ENCODE data around the gene CCDC171. TPM values are rescaled to one million over a fixed set of nuclear protein-coding genes. Genes with fewer than 3 reads are reported as not detected.

The CCDC171 gene
- total RNA-seq, 2 experiments from 2014 or later = 0.49 to 1.1 TPM

DNA sequence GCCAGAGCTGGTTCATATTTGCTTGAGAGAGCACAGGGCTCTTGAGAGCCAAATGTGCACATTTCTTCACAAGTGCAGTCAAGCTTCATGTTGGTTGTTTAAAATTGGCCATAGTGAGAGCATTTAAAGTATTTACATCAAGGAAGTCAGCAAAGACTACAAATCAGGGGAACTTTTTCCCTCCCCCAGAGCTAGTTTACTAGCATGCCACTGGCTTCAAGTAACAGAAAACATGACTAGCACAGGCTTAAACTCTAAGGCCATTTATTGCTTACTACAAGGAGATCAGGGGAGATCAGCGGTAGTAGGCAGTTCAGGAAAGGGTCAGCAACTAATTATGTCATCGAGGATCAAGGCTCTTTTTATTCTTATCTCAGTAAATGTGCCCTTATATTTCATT lies 11.0 kb upstream of the CCDC171 start:
- ChIA-PET CTCF (interaction anchor here (1.2 kb wide), 1 partner anchor 21 kb away, joined by 3 read pairs; no protein-coding TSS in a partner anchor), POLR2A (no interaction called here)
- no peaks in the 10 kb centered on the region for H3K27me3 ChIP-seq (ENCODE audit: control insufficient read depth in 1 of 2, insufficient read depth in 2 of 2, low read length in 2 of 2)
- no peaks in the 10 kb centered on the region for H3K9me3 ChIP-seq (ENCODE audit: control insufficient read depth in 1 of 2, insufficient read depth in 1 of 2, low read length in 2 of 2)
- H3K4me1 ChIP-seq (ENCODE audit: insufficient read depth, low read length) = no peaks in the 10 kb centered on the region
- no peak overlapping the region for H3K27ac ChIP-seq (ENCODE audit: low read depth in 1 of 2, low read length in 2 of 2)
- H3K4me3 ChIP-seq (ENCODE audit: low read length) = no peak overlapping the region
- H3K9me3 Mint-ChIP-seq = no peaks in the 10 kb centered on the region
- no peak for DNase-seq
- no peaks in the 10 kb centered on the region for H3K36me3 Mint-ChIP-seq (ENCODE audit: low read depth)
- H3K4me3 Mint-ChIP-seq = no peak overlapping the region
- ATAC-seq (ENCODE audit: poor library complexity) = no peak
- intact Hi-C loops (cut with DNase I, micrococcal nuclease) = no loop called here
- TF ChIP-seq CTCF (IDR thresholded peaks at IDR 0.05) = no peak
- H3K36me3 ChIP-seq (ENCODE audit: insufficient read depth, low read length) = no peaks in the 10 kb centered on the region
- H3K27me3 Mint-ChIP-seq = peaks cover 8% of the 10 kb centered on the region
- H3K27ac Mint-ChIP-seq = no peak overlapping the region
- H3K4me1 Mint-ChIP-seq (ENCODE audit: low read depth) = no peaks in the 10 kb centered on the region

- intact Hi-C loops (cut with DNase I, micrococcal nuclease) = no loop called here
- ATAC-seq (ENCODE audit: poor library complexity) = no peak
- Histone ChIP-seq H3K4me1 (ENCODE audit: insufficient read depth, low read length) (no peaks in the 10 kb centered on the region), H3K27ac (ENCODE audit: low read depth in 1 of 2, low read length in 2 of 2) (no peak overlapping the region), H3K36me3 (ENCODE audit: insufficient read depth, low read length) (no peaks in the 10 kb centered on the region), H3K27me3 (ENCODE audit: control insufficient read depth in 1 of 2, insufficient read depth in 2 of 2, low read length in 2 of 2) (no peaks in the 10 kb centered on the region), H3K9me3 (ENCODE audit: control insufficient read depth in 1 of 2, insufficient read depth in 1 of 2, low read length in 2 of 2) (no peaks in the 10 kb centered on the region), H3K4me3 (ENCODE audit: low read length) (no peak overlapping the region)
- Mint-ChIP-seq H3K36me3 (ENCODE audit: low read depth) (no peaks in the 10 kb centered on the region), H3K27me3 (peaks cover 8% of the 10 kb centered on the region), H3K27ac (no peak overlapping the region), H3K9me3 (no peaks in the 10 kb centered on the region), H3K4me3 (no peak overlapping the region), H3K4me1 (ENCODE audit: low read depth) (no peaks in the 10 kb centered on the region)
- CTCF ChIA-PET = no interaction called here
- no peak for TF ChIP-seq CTCF (IDR thresholded peaks at IDR 0.05)
- POLR2A ChIA-PET = interaction anchor here (1.4 kb wide), 1 partner anchor 31 kb away, joined by 4 read pairs; no protein-coding TSS in a partner anchor
- DNase-seq = no peak
Observed at GRCh38 chr9:15542624-15543023, 10.2 kb upstream of the CCDC171 start.

DNA sequence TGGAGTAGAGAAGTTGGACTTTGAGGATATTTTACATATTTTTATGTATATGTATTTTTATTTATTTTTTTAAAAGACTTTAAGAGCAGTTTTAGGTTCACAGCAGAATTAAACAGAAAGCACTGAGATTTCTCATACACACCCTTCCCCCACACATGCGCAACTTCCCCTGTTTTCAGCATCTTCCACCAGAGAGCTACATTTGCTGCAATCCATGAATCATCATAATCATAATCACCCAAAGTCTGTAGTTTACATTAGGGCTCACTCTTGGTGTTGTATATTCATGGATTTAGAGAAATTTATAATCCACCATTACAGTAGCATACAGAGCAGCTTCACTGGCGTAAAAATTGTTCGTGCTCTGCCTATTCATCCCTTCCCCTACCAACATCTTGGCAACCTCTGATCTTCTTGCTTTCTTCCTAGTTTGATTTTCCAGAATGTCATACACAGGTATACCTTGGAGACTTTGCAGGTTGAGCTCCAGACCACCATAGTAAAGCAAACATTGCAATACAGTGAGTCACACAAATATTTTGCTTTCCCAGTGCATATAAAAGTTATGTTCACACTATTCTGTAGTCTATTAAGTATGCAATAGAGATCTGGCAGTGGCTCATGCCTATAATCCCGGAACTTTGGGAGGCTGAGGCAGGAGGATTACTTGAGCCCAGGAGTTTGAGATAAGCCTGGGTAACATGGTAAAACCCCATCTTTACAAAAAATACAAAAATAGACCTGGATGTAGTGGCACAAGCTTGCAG lies 9.6 kb upstream of the CCDC171 start:
- ChIA-PET CTCF (no interaction called here), POLR2A (interaction anchor here (1.4 kb wide), 1 partner anchor 32 kb away, joined by 4 read pairs; no protein-coding TSS in a partner anchor)
- DNase-seq (peak in 1 of 14 experiments; percentile 16), ATAC-seq (ENCODE audit: poor library complexity) (no peak)
- H3K9me3 Mint-ChIP-seq = no peaks in the 10 kb centered on the region
- H3K36me3 Mint-ChIP-seq (ENCODE audit: low read depth) = no peaks in the 10 kb centered on the region
- intact Hi-C loops (cut with DNase I, micrococcal nuclease) = no loop called here
- H3K4me1 Mint-ChIP-seq (ENCODE audit: low read depth) = no peaks in the 10 kb centered on the region
- H3K9me3 ChIP-seq (ENCODE audit: control insufficient read depth in 1 of 2, insufficient read depth in 1 of 2, low read length in 2 of 2) = no peaks in the 10 kb centered on the region
- no peaks in the 10 kb centered on the region for H3K27me3 ChIP-seq (ENCODE audit: control insufficient read depth in 1 of 2, insufficient read depth in 2 of 2, low read length in 2 of 2)
- TF ChIP-seq CTCF (IDR thresholded peaks at IDR 0.05) = no peak
- H3K36me3 ChIP-seq (ENCODE audit: insufficient read depth, low read length) = no peaks in the 10 kb centered on the region
- no peaks in the 10 kb centered on the region for H3K4me1 ChIP-seq (ENCODE audit: insufficient read depth, low read length)
- H3K27ac ChIP-seq (ENCODE audit: low read depth in 1 of 2, low read length in 2 of 2) = no peak overlapping the region
- H3K27ac Mint-ChIP-seq = no peak overlapping the region
- no peak overlapping the region for H3K4me3 Mint-ChIP-seq
- peaks cover 8% of the 10 kb centered on the region for H3K27me3 Mint-ChIP-seq
- no peak overlapping the region for H3K4me3 ChIP-seq (ENCODE audit: low read length)
